ENCODE results near the gene TMPRSS11E.

TMPRSS11E gene

GRCh38 chr4:68432320-68432719 is 14.9 kb upstream of the TMPRSS11E start:
- H3K4me3 ChIP-seq (replicated peaks in 1 of 2; ENCODE audit: low read depth in 2 of 2, low read length in 2 of 2), result no peak overlapping the region
- TF ChIP-seq, protein P1, sequence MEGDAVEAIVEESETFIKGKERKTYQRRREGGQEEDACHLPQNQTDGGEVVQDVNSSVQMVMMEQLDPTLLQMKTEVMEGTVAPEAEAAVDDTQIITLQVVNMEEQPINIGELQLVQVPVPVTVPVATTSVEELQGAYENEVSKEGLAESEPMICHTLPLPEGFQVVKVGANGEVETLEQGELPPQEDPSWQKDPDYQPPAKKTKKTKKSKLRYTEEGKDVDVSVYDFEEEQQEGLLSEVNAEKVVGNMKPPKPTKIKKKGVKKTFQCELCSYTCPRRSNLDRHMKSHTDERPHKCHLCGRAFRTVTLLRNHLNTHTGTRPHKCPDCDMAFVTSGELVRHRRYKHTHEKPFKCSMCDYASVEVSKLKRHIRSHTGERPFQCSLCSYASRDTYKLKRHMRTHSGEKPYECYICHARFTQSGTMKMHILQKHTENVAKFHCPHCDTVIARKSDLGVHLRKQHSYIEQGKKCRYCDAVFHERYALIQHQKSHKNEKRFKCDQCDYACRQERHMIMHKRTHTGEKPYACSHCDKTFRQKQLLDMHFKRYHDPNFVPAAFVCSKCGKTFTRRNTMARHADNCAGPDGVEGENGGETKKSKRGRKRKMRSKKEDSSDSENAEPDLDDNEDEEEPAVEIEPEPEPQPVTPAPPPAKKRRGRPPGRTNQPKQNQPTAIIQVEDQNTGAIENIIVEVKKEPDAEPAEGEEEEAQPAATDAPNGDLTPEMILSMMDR (IDR thresholded peaks at IDR 0.05; ENCODE audit: low read depth, low read length), result no peak
- no peak for DNase-seq (ENCODE audit: low read depth in 2 of 2)

DNA sequence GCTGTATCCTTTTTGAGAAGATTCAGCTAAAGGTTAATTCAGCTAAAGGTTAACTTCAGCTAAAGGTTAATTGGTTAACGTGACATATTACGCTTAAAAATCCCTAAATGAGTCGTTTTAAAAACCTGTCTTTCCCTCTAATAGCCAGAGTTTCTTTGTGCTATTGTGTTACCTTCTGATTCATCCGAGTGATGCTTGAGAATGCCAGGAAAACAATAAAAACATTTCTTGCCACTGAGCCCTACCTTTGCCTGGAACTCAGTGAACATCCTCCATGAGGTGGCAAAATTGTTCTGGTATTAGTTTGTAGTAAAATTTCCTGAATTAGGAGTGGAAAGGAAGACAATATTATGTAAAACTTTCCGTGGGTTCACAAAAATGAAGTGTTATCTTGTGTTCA is 13.7 kb upstream of the TMPRSS11E start:
- DNase-seq (ENCODE audit: low read depth in 2 of 2), result no peak
- no peak overlapping the region for H3K4me3 ChIP-seq (replicated peaks in 1 of 2; ENCODE audit: low read depth in 2 of 2, low read length in 2 of 2)
- TF ChIP-seq, protein P1 (IDR thresholded peaks at IDR 0.05; ENCODE audit: low read depth, low read length), result no peak

DNA sequence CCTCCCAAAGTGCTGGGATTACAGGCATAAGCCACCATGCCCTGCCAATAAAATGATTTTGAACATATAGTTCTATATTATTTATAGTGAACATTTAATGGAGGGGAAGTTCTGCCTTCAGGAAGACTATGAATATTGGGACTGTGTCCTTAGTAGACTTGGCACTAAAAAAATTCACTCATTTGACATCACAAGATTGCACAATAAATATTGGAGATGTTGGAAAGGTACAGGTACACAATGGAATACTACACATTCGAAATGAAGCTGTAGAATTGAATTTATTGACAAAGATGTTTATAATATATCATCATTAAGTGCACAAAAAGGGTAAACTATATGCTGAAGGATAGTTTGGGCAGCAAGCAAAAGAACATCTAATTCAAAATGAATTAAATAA is 13.0 kb upstream of the TMPRSS11E start:
- no peak for DNase-seq (ENCODE audit: low read depth in 2 of 2)
- H3K4me3 ChIP-seq (replicated peaks in 1 of 2; ENCODE audit: low read depth in 2 of 2, low read length in 2 of 2), result no peak overlapping the region
- TF ChIP-seq, protein P1 (IDR thresholded peaks at IDR 0.05; ENCODE audit: low read depth, low read length), result no peak

- DNase-seq (ENCODE audit: low read depth in 2 of 2), result no peak
- H3K4me3 ChIP-seq (replicated peaks in 1 of 2; ENCODE audit: low read depth in 2 of 2, low read length in 2 of 2), result no peak overlapping the region
- TF ChIP-seq, protein P1 (IDR thresholded peaks at IDR 0.05; ENCODE audit: low read depth, low read length), result no peak
Observed at GRCh38 chr4:68434836-68435235, 12.4 kb upstream of the TMPRSS11E start.

- peak in 1 of 2 donors; percentile 6 for DNase-seq (ENCODE audit: low read depth in 2 of 2)
- TF ChIP-seq, protein P1 (IDR thresholded peaks at IDR 0.05; ENCODE audit: low read depth, low read length), result no peak
- H3K4me3 ChIP-seq (replicated peaks in 1 of 2; ENCODE audit: low read depth in 2 of 2, low read length in 2 of 2), result no peak overlapping the region
Observed at GRCh38 chr4:68445111-68445510, 2.2 kb upstream of the TMPRSS11E start.

DNA sequence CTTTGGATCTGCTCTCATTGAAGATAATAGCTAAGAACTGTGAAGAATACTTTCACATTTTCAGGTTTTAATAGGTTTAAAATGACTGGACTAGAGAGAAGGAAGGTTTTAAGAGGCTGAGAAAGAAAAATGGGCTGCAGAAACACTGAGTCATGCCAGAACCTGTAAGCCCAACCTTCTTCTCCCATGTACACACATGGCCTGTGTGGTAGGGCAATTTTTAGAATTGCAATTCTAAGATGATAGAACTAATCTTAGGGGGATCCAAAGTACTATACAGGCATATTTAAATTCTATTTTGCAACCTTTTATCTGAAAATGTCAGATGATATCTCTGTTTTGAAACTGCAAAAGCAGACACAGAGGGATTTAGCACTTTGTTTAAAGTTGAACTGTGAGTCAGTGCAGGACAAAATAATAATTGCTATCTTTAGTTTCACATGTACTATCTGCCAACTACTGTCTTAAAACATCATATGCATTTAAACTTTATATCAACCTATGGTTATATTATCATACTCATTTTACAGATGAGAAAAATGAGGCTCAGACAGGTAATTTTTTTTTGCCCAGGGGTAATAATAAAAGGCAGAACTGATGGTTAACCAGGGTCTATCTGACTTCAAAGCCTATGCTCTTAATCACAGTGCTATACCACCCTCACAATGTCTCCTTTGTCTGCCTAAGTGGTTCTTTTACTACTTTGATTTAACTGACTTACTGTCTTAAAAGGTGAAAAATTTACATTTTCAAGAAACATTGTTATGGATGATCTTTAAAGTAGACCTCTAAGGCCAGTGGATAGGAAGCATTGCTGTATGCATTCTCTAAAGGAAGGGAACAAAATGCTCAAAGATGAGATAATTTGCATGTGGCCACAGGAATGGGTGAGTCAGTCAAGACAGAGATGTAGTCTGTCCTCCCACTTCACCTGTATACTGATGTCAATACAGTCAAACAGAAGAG is 4.3 kb downstream of the TMPRSS11E start:
- no peak for DNase-seq (ENCODE audit: low read depth in 2 of 2)
- TF ChIP-seq, protein P1 (IDR thresholded peaks at IDR 0.05; ENCODE audit: low read depth, low read length), result no peak
- H3K4me3 ChIP-seq (replicated peaks in 1 of 2; ENCODE audit: low read depth in 2 of 2, low read length in 2 of 2), result no peak overlapping the region
